A549 (cell line): ENCODE measurements around the gene GPATCH3. TPM values are rescaled to one million over a fixed set of nuclear protein-coding genes. Genes with fewer than 3 reads are reported as not detected.

ENCODE experiments used
- ATAC-seq, 2 experiments: fragments of 200-7000 bp in 1 of 2; fragments of >200 bp in 1 of 2; cut with Nextera tagmentation in 1 of 2; cut with Tn5 transposase in 1 of 2; 3 replicates each; pipeline versions ENCODE4 v1.8.0 to v1.9.1; 2018 to 2020; ENCODE audit warnings: mild to moderate bottlenecking in 1 of 2, moderate library complexity in 1 of 2
- CTCF ChIA-PET: fragments of 300-600 bp; sonication (Branson Sonifier 250); formaldehyde crosslinking; extraction: SDS; loops from one replicate; lab custom pipeline; 2021; ENCODE audit warnings: antibody characterized with exemption, inconsistent platforms; lab: Yijun Ruan, JAX
- POLR2A ChIA-PET: fragments of 350-600 bp; formaldehyde crosslinking; extraction: SDS; loops from one replicate; lab custom pipeline; 2021; ENCODE audit warnings: antibody characterized with exemption, inconsistent platforms; lab: Yijun Ruan, JAX
- DNase-seq, 2 experiments: peaks; one replicate each; pipeline versions ENCODE4 v3.0.0 to v3.0.0-alpha.2; 2011 to 2016; ENCODE audit warnings: low read depth in 1 of 2, low spot score in 1 of 2
- FAIRE-seq: peaks from 2 replicates; lab custom pipeline; 2011; peaks lifted over from hg19 to GRCh38; lab: Jason Lieb, UNC
- H3K27ac ChIP-seq, 2 experiments: fragments of >200 bp; sonication (Bioruptor Twin); formaldehyde crosslinking; 3 replicates each; pipeline ENCODE4 v1.5.1; 2016 to 2017
- H3K4me1 ChIP-seq: fragments of >200 bp; sonication (Bioruptor Twin); formaldehyde crosslinking; 3 replicates; pipeline ENCODE4 v1.6.1; 2016
- H3K4me2 ChIP-seq: fragments of >200 bp; sonication (Bioruptor Twin); formaldehyde crosslinking; 3 replicates; pipeline ENCODE4 v1.6.1; 2016
- H3K4me3 ChIP-seq: fragments of >200 bp; sonication (Bioruptor Twin); formaldehyde crosslinking; 3 replicates; pipeline ENCODE4 v1.5.1; 2016
- H3K9me3 ChIP-seq: fragments of >200 bp; sonication (Bioruptor Twin); formaldehyde crosslinking; 3 replicates; pipeline ENCODE4 v1.6.1; 2016
- CBX2 ChIP-seq: fragments of 200-600 bp; sonication (generic); IDR thresholded peaks from 2 replicates; pipeline ENCODE4 v1.6.1; 2016; ENCODE audit warnings: low read depth, mild to moderate bottlenecking, borderline replicate concordance
- CHD2 ChIP-seq: fragments of 150-350 bp; IDR thresholded peaks from 2 replicates; pipeline ENCODE4 v1.6.1; 2014; ENCODE audit warnings: low read length; ENCODE audit not compliant: partially characterized antibody
- CHD4 ChIP-seq: fragments of 200-600 bp; sonication (generic); IDR thresholded peaks from 2 replicates; pipeline ENCODE4 v1.6.1; 2016; ENCODE audit warnings: antibody characterized with exemption, mild to moderate bottlenecking, borderline replicate concordance
- EHMT2 ChIP-seq: fragments of 200-600 bp; sonication (generic); IDR thresholded peaks from 2 replicates; pipeline ENCODE4 v1.6.1; 2016; ENCODE audit warnings: antibody characterized with exemption, low read depth, mild to moderate bottlenecking, moderate library complexity
- FOSB ChIP-seq: fragments of 250-450 bp; sonication (Bioruptor Pico); IDR thresholded peaks from 2 replicates; pipeline ENCODE4 v1.5.0; 2020; ENCODE audit warnings: mild to moderate bottlenecking, moderate library complexity
- JUNB ChIP-seq: fragments of >200 bp; sonication (Bioruptor Twin); formaldehyde crosslinking; IDR thresholded peaks from 2 replicates; pipeline ENCODE4 v1.6.1; 2016
- KDM1A ChIP-seq: fragments of 200-600 bp; sonication (generic); IDR thresholded peaks from 2 replicates; pipeline ENCODE4 v1.6.1; 2016; ENCODE audit warnings: low read depth, mild to moderate bottlenecking
- MAX ChIP-seq: IDR thresholded peaks from 2 replicates; pipeline ENCODE4 v1.6.1; 2012
- MAZ ChIP-seq: fragments of 150-350 bp; IDR thresholded peaks from 2 replicates; pipeline ENCODE4 v1.6.1; 2014; ENCODE audit warnings: antibody characterized with exemption, low read depth, low read length, borderline replicate concordance
- NFE2L2 ChIP-seq: fragments of 150-350 bp; conservative IDR thresholded peaks from 2 replicates; pipeline ENCODE4 v1.6.1; 2014; ENCODE audit warnings: low read length
- PHF8 ChIP-seq: fragments of 200-600 bp; sonication (generic); IDR thresholded peaks from 2 replicates; pipeline ENCODE4 v1.6.1; 2016; ENCODE audit warnings: low read depth, mild to moderate bottlenecking, antibody characterized with exemption, moderate library complexity, borderline replicate concordance
- POLR2AphosphoS2 ChIP-seq: conservative IDR thresholded peaks from 2 replicates; pipeline ENCODE4 v1.6.1; 2012; ENCODE audit warnings: low read length, improper control_type of control experiment, inconsistent platforms
- RARB ChIP-seq: fragments of 250-450 bp; sonication (Bioruptor Pico); IDR thresholded peaks from 2 replicates; pipeline ENCODE4 v1.8.0; 2021; ENCODE audit warnings: mild to moderate bottlenecking, moderate library complexity
- RNF2 ChIP-seq: fragments of 200-600 bp; sonication (generic); IDR thresholded peaks from 2 replicates; pipeline ENCODE4 v1.6.1; 2016; ENCODE audit warnings: low read depth, mild to moderate bottlenecking, antibody characterized with exemption, moderate library complexity, borderline replicate concordance
- SMC3 ChIP-seq: fragments of >200 bp; sonication (Bioruptor Twin); formaldehyde crosslinking; IDR thresholded peaks from 3 replicates; pipeline ENCODE4 v1.6.1; 2018; ENCODE audit warnings: inconsistent platforms
- TP53 ChIP-seq: fragments of 250-450 bp; sonication (Bioruptor Pico); IDR thresholded peaks from 2 replicates; pipeline ENCODE4 v1.5.0; 2021; ENCODE audit warnings: mild to moderate bottlenecking, moderate library complexity
- USF2 ChIP-seq: fragments of 450-650 bp; IDR thresholded peaks from 2 replicates; pipeline ENCODE4 v1.6.1; 2014; ENCODE audit warnings: antibody characterized with exemption
- ZSCAN20 ChIP-seq: fragments of 250-450 bp; sonication (Bioruptor Pico); IDR thresholded peaks from 2 replicates; pipeline ENCODE4 v1.8.0; 2022; ENCODE audit warnings: mild to moderate bottlenecking, moderate library complexity
- WGBS: methylation state at CpG from one replicate; pipeline ENCODE4 v1.1.6; 2017; ENCODE audit errors: missing lambda C conversion rate; 5-methylcytosine and 5-hydroxymethylcytosine counted together
- polyA plus RNA-seq, 4 experiments: library from polyadenylated mRNA; depleted of rRNA in 3 of 4; stranded (reverse); fragments of >200 nt; fragmentation: RNase III in 1 of 4; extraction: RNeasy Plus Mini Kit Qiagen cat#74134 plus additional on column Dnase treatment in 1 of 4; gene quantifications; 2 replicates in 3 of 4; 3 replicates in 1 of 4; pipeline ENCODE4 v1.2.3, GENCODE V29; 2011 to 2017
- TF ChIP-seq, protein P1 (sequence below): fragments of >200 bp; sonication (Bioruptor Twin); formaldehyde crosslinking; IDR thresholded peaks from 3 replicates; pipeline ENCODE4 v1.6.1; 2016
- TF ChIP-seq, protein P2 (sequence below): fragments of >200 bp; sonication (Bioruptor Twin); formaldehyde crosslinking; IDR thresholded peaks from 3 replicates; pipeline ENCODE4 v1.5.1; 2016

Gene GPATCH3
- polyA plus RNA-seq, 2 of the 4 experiments (the other 2 are of a cell fraction) = 5.4 to 8.7 TPM

DNA sequence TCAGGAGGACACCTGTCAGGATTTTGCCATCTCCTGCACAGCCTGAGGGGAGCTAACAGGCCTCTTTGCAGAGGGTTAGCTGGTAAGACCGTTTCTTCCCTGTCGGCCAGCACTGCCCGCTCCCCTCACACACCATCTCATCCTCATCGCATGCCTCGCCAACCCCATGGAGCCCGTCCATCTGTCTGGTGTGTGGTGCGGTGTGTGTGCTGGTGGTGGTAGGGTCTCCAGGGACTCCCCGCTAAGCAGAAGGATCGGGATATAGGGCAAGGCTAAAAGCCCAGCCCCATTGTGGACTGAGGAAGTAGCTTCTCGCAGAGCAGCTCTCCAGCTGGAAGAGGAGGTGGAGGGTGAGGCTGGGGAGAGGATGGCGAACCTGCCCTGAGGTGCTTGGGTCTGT, 44.1 kb downstream of the GPATCH3 start (continued):
- TF ChIP-seq RARB (CRISPR knock-in tag) (no peak), FOSB (no peak), SMC3 (no peak), PHF8 (no peak), RNF2 (no peak)
- TF ChIP-seq, protein P1, sequence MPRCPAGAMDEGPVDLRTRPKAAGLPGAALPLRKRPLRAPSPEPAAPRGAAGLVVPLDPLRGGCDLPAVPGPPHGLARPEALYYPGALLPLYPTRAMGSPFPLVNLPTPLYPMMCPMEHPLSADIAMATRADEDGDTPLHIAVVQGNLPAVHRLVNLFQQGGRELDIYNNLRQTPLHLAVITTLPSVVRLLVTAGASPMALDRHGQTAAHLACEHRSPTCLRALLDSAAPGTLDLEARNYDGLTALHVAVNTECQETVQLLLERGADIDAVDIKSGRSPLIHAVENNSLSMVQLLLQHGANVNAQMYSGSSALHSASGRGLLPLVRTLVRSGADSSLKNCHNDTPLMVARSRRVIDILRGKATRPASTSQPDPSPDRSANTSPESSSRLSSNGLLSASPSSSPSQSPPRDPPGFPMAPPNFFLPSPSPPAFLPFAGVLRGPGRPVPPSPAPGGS = no peak

DNA sequence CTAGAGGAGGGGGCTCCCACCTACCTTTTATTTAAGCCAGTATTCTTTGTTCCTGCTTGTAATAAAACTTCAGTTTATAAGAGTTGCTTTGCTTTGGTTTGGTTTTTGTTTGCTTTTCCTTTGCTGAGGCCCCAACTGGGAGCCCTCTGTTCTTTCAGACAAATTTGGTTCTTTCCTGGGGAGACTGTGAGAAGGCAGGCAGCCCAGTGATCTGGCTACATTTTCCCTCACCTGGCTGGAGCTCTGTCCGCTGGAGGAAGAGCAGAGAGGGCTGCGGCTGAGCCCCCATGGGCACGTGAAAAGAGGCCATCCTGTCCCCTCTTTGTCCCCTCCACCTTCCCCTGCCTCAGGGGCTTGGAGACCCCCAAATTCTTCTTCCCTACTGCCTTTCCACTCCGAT, 44.6 kb downstream of the GPATCH3 start:
- peaks cover 12% of the 10 kb centered on the region for H3K4me1 ChIP-seq
- TF ChIP-seq NFE2L2 (no peak), POLR2AphosphoS2 (no peak), CHD2 (no peak), KDM1A (no peak), SMC3 (no peak), CHD4 (no peak), USF2 (no peak), MAZ (no peak), JUNB (no peak)
- TF ChIP-seq, protein P1 = no peak
- ChIA-PET POLR2A (no interaction called here), CTCF (interaction anchor here (0.8 to 1.7 kb wide), 3 partner anchors 23 to 46 kb away, joined by 3 to 6 read pairs (median 4); no protein-coding TSS in a partner anchor)
- WGBS = 93% methylated on average over 4 of the region's 4 CpGs
- H3K4me3 ChIP-seq = no peak overlapping the region
- H3K27ac ChIP-seq = no peak overlapping the region
- H3K9me3 ChIP-seq = no peaks in the 10 kb centered on the region
- ATAC-seq (no peak), DNase-seq (no peak), FAIRE-seq (no peak)
- no peak overlapping the region for H3K4me2 ChIP-seq

DNA sequence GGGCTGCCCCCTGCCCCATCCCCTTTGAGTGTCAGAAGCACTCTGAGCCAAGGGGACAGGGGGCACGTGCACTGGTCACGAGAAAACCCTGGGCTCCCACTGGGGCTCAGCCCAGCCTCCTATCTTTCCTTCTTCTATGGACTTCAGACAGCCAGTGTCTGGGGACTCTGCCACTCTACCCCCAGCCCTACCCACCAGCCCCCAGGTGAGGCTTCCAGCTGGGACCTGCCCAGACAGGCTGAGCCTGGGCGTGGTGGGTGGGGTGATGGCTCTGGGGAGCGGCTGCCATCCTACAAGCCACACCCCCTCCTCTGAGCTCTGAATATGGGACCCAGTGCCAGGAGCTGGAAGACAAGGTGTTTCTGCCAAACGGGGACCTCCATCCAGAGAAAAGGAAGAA, 45.4 kb downstream of the GPATCH3 start:
- ChIA-PET POLR2A (no interaction called here), CTCF (interaction anchor here (0.8 to 1.7 kb wide), 4 partner anchors 7 to 45 kb away, joined by 3 to 6 read pairs (median 4); no protein-coding TSS in a partner anchor)
- H3K4me3 ChIP-seq = no peak overlapping the region
- no peak overlapping the region for H3K4me2 ChIP-seq
- 77% methylated on average over 3 of the region's 5 CpGs for WGBS
- peaks cover 19% of the 10 kb centered on the region for H3K4me1 ChIP-seq
- FAIRE-seq (no peak), DNase-seq (no peak), ATAC-seq (no peak)
- H3K27ac ChIP-seq = peak overlapping the region; percentile 3 to 50; a peak in 2 of 6 replicates
- TF ChIP-seq POLR2AphosphoS2 = no peak
- no peaks in the 10 kb centered on the region for H3K9me3 ChIP-seq

GRCh38 chr1:26853600-26853999, 46.7 kb downstream of the GPATCH3 start:
- no peak overlapping the region for H3K4me3 ChIP-seq
- peaks cover 32% of the 10 kb centered on the region for H3K4me1 ChIP-seq
- POLR2A ChIA-PET = no interaction called here
- FAIRE-seq (no peak), DNase-seq (no peak)
- TF ChIP-seq EHMT2 (no peak), TP53 (CRISPR knock-in tag) (no peak), POLR2AphosphoS2 (no peak), ZSCAN20 (CRISPR knock-in tag) (no peak), CBX2 (no peak), MAX (no peak), JUNB (no peak)
- TF ChIP-seq, protein P2, sequence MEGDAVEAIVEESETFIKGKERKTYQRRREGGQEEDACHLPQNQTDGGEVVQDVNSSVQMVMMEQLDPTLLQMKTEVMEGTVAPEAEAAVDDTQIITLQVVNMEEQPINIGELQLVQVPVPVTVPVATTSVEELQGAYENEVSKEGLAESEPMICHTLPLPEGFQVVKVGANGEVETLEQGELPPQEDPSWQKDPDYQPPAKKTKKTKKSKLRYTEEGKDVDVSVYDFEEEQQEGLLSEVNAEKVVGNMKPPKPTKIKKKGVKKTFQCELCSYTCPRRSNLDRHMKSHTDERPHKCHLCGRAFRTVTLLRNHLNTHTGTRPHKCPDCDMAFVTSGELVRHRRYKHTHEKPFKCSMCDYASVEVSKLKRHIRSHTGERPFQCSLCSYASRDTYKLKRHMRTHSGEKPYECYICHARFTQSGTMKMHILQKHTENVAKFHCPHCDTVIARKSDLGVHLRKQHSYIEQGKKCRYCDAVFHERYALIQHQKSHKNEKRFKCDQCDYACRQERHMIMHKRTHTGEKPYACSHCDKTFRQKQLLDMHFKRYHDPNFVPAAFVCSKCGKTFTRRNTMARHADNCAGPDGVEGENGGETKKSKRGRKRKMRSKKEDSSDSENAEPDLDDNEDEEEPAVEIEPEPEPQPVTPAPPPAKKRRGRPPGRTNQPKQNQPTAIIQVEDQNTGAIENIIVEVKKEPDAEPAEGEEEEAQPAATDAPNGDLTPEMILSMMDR = no peak
- TF ChIP-seq, all 56 proteins: peak for 0
- 99% methylated on average over 10 of the region's 10 CpGs for WGBS
- CTCF ChIA-PET = interaction anchor here (1.0 to 1.5 kb wide), 3 partner anchors 9 to 28 kb away, joined by 3 to 5 read pairs (median 3); no protein-coding TSS in a partner anchor
- H3K27ac ChIP-seq = peak overlapping the region; percentile 58 to 61; a peak in 5 of 6 replicates
- ATAC-seq = no peak
- H3K4me2 ChIP-seq = no peak overlapping the region
- H3K9me3 ChIP-seq = no peaks in the 10 kb centered on the region
